IPS-18a (cell line): ENCODE measurements around the gene ACAP1.
"Not testable (repeated sequence)": the region's sequence is repeated elsewhere in the genome, so short reads cannot be mapped to it uniquely, and the experiment has no call there.

Experiments
- H3K27ac ChIP-seq: one replicate; pipeline ENCODE4 v1.5.1; 2013; ENCODE audit warnings: low read length
- H3K27me3 ChIP-seq: one replicate; pipeline ENCODE4 v1.6.1; 2013; ENCODE audit warnings: mild to moderate bottlenecking, low read length; ENCODE audit not compliant: control insufficient read depth, insufficient read depth
- H3K36me3 ChIP-seq: one replicate; pipeline ENCODE4 v1.6.1; 2013; ENCODE audit warnings: low read depth, low read length; ENCODE audit not compliant: control insufficient read depth
- H3K4me1 ChIP-seq: one replicate; pipeline ENCODE4 v1.6.1; 2013; ENCODE audit warnings: low read depth, low read length; ENCODE audit not compliant: control insufficient read depth
- H3K4me3 ChIP-seq: one replicate; pipeline ENCODE4 v1.5.1; 2013; ENCODE audit warnings: low read length
- H3K9ac ChIP-seq: one replicate; pipeline ENCODE4 v1.6.1; 2013; ENCODE audit warnings: mild to moderate bottlenecking, low read length, moderate library complexity
- H3K9me3 ChIP-seq: one replicate; pipeline ENCODE4 v1.6.1; 2013; ENCODE audit warnings: low read depth, low read length; ENCODE audit not compliant: control insufficient read depth

ACAP1 gene

DNA sequence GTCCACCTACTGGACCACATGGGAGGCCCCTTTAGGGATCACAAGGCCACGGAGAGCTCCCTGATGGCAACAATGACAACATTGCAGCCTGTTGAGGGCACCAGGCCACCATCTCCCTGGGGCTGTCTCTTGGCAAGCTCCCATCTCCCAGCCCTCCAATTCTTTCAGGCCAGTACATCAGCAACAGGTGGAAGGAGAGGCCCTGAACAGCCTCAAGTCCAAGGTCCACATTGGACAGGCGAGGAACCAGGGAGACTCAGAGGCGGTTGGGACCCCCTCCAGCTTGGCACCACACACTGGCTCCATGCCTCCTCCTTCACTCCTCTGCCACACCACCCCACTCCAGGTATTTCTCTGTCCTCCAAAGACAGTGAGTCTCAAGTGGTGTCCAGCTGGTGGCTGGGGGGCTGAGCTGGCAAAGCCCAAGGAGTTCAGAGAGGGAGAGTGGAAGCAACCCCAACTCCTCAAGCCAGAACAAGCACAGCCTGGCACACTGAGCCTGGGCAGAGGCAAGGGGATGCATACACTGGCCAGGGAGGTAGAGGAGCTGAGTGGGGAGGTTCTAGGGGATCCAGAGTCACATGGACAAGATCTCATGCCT, 1.3 kb upstream of the ACAP1 start:
- H3K9ac ChIP-seq, result no peak overlapping the region
- no peaks in the 10 kb centered on the region for H3K36me3 ChIP-seq
- H3K9me3 ChIP-seq, result no peaks in the 10 kb centered on the region
- no peaks in the 10 kb centered on the region for H3K27me3 ChIP-seq
- no peak overlapping the region for H3K4me3 ChIP-seq
- H3K4me1 ChIP-seq, result peaks cover 13% of the 10 kb centered on the region
- H3K27ac ChIP-seq, result no peak overlapping the region

DNA sequence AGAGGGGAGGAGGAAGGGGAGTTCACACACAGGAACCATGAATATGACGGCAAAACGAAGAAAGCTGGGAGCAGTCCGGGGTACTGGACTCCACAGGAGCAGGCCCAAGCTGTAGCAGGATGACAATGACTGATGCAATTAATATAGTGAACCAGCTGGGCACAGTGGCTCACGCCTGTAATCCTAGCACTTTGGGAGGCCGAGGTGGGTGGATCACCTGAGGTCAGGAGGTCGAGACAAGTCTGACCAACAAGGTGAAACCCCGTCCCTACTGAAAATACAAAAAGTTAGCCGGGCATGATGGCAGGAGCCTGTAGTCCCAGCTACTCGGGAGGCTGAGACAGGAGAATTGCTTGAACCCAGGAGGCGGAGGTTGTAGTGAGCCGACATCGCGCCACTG, 564 bp upstream of the ACAP1 start:
- not testable (repeated sequence) for H3K9ac ChIP-seq, H3K27ac ChIP-seq, H3K4me3 ChIP-seq

DNA sequence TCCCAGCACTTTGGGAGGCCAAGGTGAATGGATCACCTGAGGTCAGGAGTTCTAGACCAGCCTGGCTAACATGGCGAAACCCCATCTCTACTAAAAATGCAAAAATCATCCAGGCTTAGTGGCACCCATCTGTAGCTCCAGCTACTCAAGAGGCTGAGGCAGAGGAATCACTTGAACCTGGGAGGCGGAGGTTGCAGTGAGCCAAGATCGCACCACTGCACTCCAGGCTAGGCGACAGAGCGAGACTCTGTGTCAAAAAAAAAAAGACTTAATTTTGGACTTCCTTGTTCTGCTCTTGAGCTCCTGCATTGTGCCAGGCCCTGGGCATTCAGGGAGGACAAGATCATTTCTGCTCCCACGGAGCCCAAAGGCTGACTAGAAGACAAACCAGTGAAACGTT, 1.3 kb downstream of the ACAP1 start:
- H3K9ac ChIP-seq, H3K36me3 ChIP-seq, H3K27ac ChIP-seq, H3K27me3 ChIP-seq, H3K9me3 ChIP-seq, H3K4me3 ChIP-seq: not testable (repeated sequence)
- peaks cover 13% of the 10 kb centered on the region for H3K4me1 ChIP-seq

More for the DNA sequence above, 564 bp upstream of the ACAP1 start:
- not testable (repeated sequence) for H3K9me3 ChIP-seq, H3K27me3 ChIP-seq, H3K36me3 ChIP-seq
- H3K4me1 ChIP-seq, result peaks cover 13% of the 10 kb centered on the region

DNA sequence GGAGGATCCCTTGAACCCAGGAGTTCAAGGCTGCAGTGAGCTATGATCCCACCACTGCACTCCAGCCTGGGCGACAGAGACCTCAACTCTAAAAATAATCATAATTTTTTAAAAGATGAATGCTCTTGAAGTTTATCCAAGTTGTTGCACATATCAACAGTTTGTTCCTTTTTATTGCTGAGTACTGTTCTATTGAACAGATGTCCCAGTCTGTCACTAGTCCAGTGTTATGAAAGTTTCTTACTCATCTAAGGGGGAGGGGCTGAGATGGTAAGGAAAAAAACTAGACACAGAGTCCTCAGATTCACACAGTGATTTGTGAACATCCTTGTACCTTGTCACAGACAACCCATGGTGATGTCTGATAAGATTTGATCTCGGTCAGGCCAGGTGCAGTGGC, 3.9 kb downstream of the ACAP1 start:
- Histone ChIP-seq H3K27ac (no peak overlapping the region), H3K4me3 (no peak overlapping the region), H3K4me1 (peaks cover 13% of the 10 kb centered on the region), H3K9ac (no peak overlapping the region), H3K27me3 (no peaks in the 10 kb centered on the region), H3K36me3 (no peaks in the 10 kb centered on the region), H3K9me3 (no peaks in the 10 kb centered on the region)

GRCh38 chr17:7341842-7342241, 5.5 kb downstream of the ACAP1 start:
- H3K27me3 ChIP-seq, result no peaks in the 10 kb centered on the region
- H3K4me3 ChIP-seq, result no peak overlapping the region
- H3K4me1 ChIP-seq, result peaks cover 5% of the 10 kb centered on the region
- H3K9ac ChIP-seq, result no peak overlapping the region
- no peaks in the 10 kb centered on the region for H3K9me3 ChIP-seq
- H3K36me3 ChIP-seq, result no peaks in the 10 kb centered on the region
- no peak overlapping the region for H3K27ac ChIP-seq

DNA sequence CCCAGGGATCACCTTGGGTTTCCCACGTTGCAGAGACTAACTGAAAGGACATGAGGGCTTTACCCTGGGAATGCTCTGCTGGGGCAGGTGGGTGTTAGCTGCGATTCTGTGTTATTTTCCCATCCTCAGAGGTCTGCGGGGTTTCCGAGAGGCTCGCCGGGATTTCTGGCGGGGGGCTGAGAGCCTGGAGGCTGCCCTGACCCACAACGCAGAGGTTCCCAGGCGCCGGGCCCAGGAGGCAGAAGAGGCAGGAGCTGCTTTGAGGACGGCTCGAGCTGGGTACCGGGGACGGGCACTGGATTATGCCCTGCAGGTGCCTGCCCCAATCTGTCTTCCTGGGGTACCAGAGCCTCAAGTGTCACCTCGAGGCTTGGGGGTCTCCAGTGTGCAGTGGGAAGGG, 6.9 kb downstream of the ACAP1 start:
- Histone ChIP-seq H3K9ac (no peak overlapping the region), H3K4me1 (no peaks in the 10 kb centered on the region), H3K9me3 (no peaks in the 10 kb centered on the region), H3K36me3 (no peaks in the 10 kb centered on the region), H3K27ac (no peak overlapping the region), H3K4me3 (no peak overlapping the region), H3K27me3 (no peaks in the 10 kb centered on the region)

GRCh38 chr17:7346761-7347614, 10.7 kb downstream of the ACAP1 start:
- peaks cover 7% of the 10 kb centered on the region for H3K4me1 ChIP-seq
- H3K9me3 ChIP-seq, result no peaks in the 10 kb centered on the region
- no peak overlapping the region for H3K4me3 ChIP-seq
- no peak overlapping the region for H3K27ac ChIP-seq
- no peaks in the 10 kb centered on the region for H3K36me3 ChIP-seq
- no peak overlapping the region for H3K9ac ChIP-seq
- H3K27me3 ChIP-seq, result peaks cover 5% of the 10 kb centered on the region

GRCh38 chr17:7347630-7348477, 11.5 kb downstream of the ACAP1 start:
- H3K27me3 ChIP-seq, result peaks cover 5% of the 10 kb centered on the region
- H3K36me3 ChIP-seq, result no peaks in the 10 kb centered on the region
- no peak overlapping the region for H3K27ac ChIP-seq
- H3K4me3 ChIP-seq, result no peak overlapping the region
- no peak overlapping the region for H3K9ac ChIP-seq
- H3K4me1 ChIP-seq, result peaks cover 11% of the 10 kb centered on the region
- no peaks in the 10 kb centered on the region for H3K9me3 ChIP-seq

DNA sequence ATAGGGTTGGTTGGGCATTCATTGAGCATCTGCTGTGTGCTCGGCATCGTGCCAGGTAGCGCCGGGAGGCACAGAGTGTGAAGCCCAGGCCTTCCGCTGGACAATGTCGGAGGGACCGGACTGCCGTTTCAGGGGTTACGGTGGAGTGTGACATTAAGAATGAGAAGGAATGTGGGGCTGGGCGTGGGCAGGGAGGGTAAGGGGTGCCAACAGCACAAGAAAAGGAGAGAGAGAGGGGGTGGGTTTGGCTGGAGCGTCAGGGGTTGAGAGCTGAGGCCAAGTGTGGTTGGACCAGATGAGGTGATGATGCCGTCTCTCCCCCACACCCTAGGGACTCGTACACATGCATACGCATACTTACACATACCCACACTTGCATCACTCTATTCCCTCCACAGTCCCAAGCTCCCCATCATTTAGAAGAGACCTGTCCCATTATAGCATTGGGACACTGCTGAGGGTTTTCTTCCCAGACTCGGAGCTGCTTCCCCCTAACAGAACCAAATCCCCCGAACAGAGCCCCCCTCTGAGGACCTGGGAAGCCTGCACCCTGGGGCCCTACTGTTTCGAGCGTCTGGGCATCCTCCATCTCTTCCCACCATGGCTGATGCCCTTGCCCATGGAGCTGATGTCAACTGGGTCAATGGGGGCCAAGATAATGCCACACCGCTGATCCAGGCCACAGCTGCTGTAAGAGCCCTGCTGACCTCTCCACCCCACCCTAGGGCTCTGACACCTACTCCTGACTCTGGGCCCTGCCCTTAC, 12.3 kb downstream of the ACAP1 start:
- no peak overlapping the region for H3K9ac ChIP-seq
- H3K9me3 ChIP-seq, result no peaks in the 10 kb centered on the region
- H3K4me1 ChIP-seq, result peaks cover 11% of the 10 kb centered on the region
- H3K4me3 ChIP-seq, result no peak overlapping the region
- no peak overlapping the region for H3K27ac ChIP-seq
- H3K36me3 ChIP-seq, result no peaks in the 10 kb centered on the region
- peaks cover 5% of the 10 kb centered on the region for H3K27me3 ChIP-seq

DNA sequence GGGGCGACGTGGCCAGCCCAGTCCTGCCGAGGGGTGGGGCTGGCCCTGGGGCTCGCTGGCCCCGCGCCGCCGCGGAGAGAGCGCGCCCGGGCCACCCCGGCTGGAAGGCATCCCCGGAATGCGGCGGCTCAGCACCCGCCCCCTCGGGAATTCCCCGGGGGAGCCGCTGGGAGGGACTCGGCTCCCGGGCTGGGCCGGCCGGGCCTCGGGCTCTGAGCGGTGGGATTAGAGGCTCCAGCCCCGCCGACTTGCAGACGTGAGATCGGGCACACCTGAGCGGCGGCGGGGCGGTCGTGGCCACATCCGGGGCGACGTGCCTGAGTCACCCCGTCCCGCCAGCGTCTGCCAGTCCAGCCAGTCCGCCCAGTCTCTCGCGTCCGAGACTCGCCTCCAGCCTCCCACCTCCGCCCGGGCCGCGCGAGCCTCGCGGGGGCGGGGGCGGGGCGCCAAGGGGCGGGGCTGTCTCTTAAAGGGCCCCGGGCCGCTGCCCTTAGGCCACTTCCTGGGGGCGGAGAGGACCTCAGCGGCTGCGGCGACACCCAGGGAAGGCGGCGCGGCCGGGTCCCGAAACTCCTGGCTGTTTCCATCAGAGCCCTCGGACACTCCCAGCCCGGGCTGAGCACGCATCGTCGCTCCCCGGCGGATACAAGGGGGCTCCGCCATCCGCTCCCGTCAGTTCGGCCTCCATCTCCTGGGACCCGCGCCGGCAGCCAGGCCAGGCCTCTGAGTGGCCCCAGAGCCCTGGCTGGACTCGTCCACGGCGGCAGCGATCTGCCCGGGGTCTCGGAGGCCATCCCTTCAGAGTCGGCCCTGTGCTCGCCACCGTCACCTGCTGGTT, 15.6 kb downstream of the ACAP1 start, which contains the start of gene KCTD11:
TSS of gene KCTD11 (plus strand) at position 498 of the 838 bp plus-strand sequence.
- H3K27me3 ChIP-seq, result peaks cover 5% of the 10 kb centered on the region
- no peaks in the 10 kb centered on the region for H3K9me3 ChIP-seq
- peak within 1 kb of the TSS; percentile 66 for H3K9ac ChIP-seq
- H3K36me3 ChIP-seq, result no peaks in the 10 kb centered on the region
- peaks cover 16% of the 10 kb centered on the region for H3K4me1 ChIP-seq
- H3K27ac ChIP-seq, result no peak within 1 kb of the TSS
- H3K4me3 ChIP-seq, result peak within 1 kb of the TSS; percentile 74
